Skin epidermis (tissue), 12 donors: ENCODE data around the gene MED16.
"Not testable (repeated sequence)": the region's sequence is repeated elsewhere in the genome, so short reads cannot be mapped to it uniquely, and the experiment has no call there.

Experiments used
- H3K27ac ChIP-seq, 21 experiments: fragments of 200-600 bp; sonication (generic) in 11 of 21; one replicate each; pipeline ENCODE4 v1.5.0; 2020; ENCODE audit warnings: mild to moderate bottlenecking in 3 of 21, inconsistent platforms in 2 of 21, moderate library complexity in 2 of 21
- H3K4me3 ChIP-seq, 7 experiments: fragments of 200-600 bp; sonication (generic) in 2 of 7; one replicate each; pipeline ENCODE4 v1.5.0; 2020; ENCODE audit warnings: inconsistent platforms in 2 of 7, mild to moderate bottlenecking in 2 of 7, moderate library complexity in 1 of 7

Gene MED16

DNA sequence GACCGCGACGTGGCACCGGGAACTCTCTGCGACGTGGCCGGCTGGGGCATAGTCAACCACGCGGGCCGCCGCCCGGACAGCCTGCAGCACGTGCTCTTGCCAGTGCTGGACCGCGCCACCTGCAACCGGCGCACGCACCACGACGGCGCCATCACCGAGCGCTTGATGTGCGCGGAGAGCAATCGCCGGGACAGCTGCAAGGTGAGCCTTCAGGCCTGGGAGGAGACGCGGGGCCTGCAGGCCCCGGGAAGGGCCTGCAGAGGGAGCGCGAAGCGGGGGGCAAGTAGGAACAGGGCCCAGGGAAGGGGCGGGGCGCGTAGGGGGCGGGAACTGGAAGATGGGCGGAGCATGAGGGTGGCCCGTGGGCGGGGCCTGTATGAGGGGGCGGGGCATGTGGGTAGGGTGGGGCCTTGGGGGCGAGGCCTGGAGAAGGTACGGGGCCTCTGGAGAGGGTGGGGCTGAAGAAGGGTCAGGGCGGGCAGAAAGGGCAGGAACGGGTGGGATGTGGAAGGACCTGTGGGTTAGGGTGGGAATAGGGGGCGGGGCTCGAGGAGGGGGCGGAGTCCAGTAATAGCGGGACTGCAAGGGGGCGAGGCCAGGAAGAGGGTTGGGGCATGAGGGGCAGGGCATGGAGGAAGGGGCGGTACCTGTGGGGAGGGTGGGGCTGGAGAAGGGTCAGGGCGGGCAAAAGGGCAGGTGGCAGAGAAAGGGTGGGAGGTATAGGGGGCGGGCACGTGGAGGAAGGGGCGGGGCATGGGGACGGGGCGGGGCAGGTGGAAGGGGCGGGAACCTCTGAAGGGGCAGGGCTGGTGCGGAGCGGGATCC lies 31.0 kb downstream of the MED16 start:
- Histone ChIP-seq H3K27ac (peak overlapping the region in 4 of 21 experiments; percentile 1 to 39 (median 20)), H3K4me3 (peak overlapping the region in 1 of 7 experiments; percentile 28)

DNA sequence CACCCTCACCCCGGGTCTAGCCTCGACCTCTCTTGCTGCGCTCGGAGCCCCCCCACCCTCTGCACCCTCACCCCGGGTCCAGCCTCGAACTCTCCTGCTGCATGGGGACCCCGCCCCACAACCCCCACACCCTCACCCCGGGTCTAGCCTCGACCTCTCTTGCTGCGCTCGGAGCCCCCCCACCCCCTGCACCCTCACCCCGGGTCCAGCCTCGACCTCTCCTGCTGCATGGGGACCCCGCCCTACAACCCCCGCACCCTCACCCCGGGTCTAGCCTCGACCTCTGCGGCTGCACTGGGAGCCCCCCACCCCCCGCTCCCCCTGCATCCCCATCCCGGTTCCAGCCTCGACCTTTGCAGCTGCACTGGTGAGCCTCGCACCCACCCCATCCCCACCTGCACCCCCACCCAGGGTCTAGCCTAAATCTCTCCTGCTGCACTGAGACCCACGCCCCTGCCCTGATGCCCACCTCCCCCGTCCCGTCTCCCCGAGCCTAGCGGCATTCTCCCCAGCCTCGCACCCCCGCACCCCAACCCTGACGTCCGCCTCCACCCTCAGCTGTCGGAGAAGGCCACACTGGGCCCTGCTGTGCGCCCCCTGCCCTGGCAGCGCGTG lies 31.7 kb downstream of the MED16 start:
- H3K27ac ChIP-seq: peak overlapping the region in 6 of 21 experiments; percentile 39 to 88 (median 72)
- peak overlapping the region in 5 of 7 experiments; percentile 22 to 50 (median 40) for H3K4me3 ChIP-seq

DNA sequence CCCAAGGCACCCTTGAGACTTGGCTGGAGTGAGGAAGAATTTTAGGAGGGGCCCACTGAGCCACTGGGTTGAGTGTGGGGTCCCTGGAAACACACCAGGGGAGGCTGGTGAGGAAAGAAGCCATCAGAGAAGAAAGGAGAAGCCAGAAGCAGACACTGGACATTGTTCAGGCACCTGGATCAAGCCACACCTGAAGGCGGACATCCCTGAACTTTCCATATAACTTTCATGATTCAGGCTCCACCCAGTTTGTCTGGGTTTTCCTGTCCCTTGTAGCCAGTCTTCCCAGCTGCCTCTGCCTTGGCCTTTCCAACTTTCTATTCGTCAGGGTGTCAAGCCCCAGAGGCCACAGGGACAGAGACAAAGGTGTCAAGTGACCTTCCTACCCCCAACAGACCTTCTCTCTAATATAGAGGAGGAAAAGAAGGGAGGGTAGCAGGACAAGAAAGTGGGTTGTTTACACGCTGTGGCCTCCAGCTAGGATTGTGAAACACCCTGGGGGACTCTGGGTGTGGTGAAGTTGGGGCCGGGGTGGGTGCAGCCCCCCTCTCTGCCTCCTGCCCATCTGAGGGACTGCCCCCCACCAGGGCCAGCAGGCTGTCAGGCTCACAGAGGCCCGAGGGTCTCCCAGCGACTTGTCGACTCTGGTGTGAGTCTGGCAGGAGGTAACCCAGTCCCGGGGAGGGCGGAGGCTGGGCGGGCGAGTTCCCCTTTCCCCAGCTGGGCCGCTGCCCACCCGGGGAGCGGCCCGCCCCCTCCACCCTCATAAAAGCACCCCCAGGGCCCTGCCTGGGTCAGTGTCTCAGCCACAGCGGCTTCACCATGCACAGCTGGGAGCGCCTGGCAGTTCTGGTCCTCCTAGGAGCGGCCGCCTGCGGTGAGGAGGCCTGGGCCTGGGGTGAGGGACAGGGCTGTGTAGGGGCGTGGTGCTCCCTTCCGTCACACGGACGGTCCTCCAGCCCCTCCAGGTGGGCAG lies 33.8 kb downstream of the MED16 start, which contains the start of gene CFD:
TSS of gene CFD (plus strand) at position 797 of the 976 bp plus-strand sequence. CDS start at position 823, 26 bp downstream.
- Histone ChIP-seq H3K27ac (peak within 1 kb of the TSS in 19 of 21 experiments; percentile 9 to 88 (median 78)), H3K4me3 (peak within 1 kb of the TSS; percentile 22 to 50 (median 36))

DNA sequence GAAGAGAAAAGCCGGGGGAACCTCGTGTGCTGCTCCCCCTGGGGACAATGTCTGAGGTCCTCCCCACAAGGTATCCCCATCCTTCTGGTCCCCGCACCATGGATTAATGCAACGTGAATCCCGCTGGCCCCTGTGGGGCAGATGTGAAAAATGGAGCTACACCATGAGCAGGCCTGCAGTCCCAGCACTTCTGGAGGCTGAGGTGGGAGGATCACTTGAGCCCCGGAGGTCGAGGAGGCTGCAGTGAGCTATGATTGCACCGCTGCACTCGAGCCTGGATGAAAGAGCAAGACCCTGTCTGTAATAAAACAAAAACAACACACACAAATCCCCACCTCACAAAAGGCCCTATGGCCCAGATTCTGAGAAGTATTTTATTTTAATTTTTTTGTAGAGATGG lies 34.7 kb downstream of the MED16 start:
- Histone ChIP-seq H3K27ac (peak overlapping the region in 7 of 21 experiments; percentile 75 to 88 (median 81)), H3K4me3 (no peak overlapping the region)

DNA sequence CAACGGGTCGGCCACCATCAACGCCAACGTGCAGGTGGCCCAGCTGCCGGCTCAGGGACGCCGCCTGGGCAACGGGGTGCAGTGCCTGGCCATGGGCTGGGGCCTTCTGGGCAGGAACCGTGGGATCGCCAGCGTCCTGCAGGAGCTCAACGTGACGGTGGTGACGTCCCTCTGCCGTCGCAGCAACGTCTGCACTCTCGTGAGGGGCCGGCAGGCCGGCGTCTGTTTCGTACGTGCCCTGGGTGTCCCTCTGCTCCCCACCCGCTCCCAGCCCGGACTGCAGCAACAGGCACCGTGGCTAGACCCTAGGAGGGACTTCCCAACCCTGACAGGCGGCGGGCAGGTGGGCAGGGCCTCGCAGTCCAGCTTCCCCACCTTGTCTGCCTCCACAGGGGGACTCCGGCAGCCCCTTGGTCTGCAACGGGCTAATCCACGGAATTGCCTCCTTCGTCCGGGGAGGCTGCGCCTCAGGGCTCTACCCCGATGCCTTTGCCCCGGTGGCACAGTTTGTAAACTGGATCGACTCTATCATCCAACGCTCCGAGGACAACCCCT lies 37.3 kb downstream of the MED16 start:
- Histone ChIP-seq H3K4me3 (no peak overlapping the region), H3K27ac (no peak overlapping the region)

DNA sequence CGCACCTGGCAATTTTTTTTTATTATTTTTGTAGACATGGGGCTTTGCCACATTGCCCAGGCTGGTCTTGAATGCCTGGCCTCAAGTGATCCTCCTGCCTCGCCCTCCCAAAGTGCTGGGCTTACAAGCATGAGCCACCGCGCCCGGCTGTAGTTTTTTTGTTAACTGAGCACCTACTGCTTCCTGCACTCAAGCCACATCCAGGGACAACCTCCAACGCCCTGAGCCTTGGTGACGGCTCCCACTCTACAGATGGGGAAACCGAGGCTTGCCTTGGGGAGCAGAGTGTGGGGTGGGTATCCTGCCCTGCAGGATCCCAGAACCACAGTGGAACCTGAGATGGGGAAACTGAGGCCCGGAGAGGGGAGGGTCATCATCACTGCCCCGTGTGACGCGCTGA lies 37.8 kb downstream of the MED16 start:
- Histone ChIP-seq H3K27ac (no peak overlapping the region), H3K4me3 (no peak overlapping the region)

DNA sequence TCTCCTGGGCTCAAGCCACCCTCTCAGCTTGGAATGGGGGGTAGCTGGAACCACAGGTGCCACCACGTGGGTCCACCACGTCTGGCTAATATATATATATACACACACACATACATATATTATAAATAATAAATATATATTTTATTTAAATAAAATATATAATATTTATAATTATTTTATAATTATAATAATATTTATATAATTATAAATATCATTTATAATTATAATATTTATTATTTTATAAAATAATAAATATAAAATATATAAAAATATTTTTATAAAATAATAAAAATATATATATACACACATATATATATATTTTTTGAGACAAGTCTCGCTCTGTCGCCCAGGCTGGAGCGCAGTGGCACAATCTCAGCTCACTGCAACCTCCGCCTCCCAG lies 38.4 kb downstream of the MED16 start:
- Histone ChIP-seq H3K4me3 (no peak overlapping the region), H3K27ac (no peak overlapping the region)

DNA sequence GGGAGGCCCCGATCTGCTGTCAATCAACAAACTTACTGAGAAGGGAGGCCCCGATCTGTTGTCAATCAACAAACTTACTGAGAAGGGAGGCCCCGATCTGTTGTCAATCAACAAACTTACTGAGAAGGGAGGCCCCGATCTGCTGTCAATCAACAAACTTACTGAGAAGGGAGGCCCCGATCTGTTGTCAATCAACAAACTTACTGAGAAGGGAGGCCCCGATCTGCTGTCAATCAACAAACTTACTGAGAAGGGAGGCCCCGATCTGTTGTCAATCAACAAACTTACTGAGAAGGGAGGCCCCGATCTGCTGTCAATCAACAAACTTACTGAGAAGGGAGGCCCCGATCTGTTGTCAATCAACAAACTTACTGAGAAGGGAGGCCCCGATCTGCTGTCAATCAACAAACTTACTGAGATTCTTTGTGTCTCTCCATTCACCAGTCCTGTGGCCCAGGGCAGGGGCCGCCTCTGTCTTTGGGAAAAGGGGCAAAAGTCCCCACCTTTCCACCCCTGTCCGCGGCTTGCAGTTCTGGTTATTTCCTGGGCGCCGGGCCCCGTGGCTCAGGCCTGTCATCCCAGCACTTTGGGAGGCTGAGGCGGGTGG lies 39.3 kb downstream of the MED16 start:
- not testable (repeated sequence) for H3K4me3 ChIP-seq, H3K27ac ChIP-seq

DNA sequence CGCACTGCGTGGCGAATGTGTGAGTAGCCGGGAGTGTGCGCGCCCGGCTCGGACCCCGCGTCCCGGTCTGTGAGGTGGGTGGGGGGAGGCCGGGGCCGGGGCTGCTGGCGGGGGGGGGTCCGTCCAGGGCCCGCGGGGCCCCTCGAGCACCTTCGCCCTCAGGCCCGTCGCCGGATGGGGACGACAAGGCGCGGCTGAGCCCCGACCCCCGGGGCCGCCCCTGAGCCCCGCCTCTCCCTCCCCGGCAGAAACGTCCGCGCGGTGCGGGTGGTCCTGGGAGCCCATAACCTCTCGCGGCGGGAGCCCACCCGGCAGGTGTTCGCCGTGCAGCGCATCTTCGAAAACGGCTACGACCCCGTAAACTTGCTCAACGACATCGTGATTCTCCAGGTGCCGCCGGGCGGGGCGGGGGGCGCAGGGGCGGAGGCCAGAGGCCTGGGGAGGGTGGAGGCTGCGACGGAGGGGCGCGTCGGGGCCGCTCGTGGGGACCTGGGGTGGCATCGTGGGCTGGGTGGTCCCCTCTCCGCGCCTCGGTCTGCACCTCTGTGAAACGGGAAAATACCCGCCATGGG lies 39.9 kb downstream of the MED16 start:
- H3K27ac ChIP-seq: peak overlapping the region in 2 of 21 experiments; percentile 12 to 16
- no peak overlapping the region for H3K4me3 ChIP-seq

DNA sequence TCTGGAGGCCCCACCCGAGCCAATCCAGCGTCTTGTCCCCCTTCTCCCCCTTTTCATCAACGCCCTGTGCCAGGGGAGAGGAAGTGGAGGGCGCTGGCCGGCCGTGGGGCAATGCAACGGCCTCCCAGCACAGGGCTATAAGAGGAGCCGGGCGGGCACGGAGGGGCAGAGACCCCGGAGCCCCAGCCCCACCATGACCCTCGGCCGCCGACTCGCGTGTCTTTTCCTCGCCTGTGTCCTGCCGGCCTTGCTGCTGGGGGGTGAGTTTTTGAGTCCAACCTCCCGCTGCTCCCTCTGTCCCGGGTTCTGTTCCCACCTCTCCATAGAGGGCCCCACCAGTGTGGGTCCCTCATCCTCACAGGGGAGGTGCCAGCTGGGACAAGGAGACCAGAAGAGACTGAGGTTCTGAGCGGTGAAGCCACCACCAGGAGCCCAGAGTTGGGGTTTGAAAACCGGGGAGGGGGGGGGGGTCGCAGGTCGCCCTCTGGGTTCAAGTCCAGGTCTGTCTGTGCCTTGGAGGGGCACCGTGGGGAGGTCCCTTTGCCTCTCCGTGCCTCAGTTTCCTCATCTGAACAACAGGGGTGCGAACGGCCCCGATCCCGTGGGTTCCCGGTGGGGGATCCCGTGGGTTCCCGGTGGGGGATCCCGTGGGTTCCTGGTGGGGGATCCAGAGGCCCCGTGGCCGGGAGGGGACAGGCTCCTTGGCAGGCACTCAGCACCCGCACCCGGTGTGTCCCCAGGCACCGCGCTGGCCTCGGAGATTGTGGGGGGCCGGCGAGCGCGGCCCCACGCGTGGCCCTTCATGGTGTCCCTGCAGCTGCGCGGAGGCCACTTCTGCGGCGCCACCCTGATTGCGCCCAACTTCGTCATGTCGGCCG lies 40.6 kb downstream of the MED16 start, which contains the start of gene ELANE:
TSS of gene ELANE (plus strand) at position 168 of the 878 bp plus-strand sequence. CDS start at position 194, 26 bp downstream.
- Histone ChIP-seq H3K4me3 (no peak within 1 kb of the TSS), H3K27ac (peak within 1 kb of the TSS in 13 of 21 experiments; percentile 0 to 84 (median 57))

DNA sequence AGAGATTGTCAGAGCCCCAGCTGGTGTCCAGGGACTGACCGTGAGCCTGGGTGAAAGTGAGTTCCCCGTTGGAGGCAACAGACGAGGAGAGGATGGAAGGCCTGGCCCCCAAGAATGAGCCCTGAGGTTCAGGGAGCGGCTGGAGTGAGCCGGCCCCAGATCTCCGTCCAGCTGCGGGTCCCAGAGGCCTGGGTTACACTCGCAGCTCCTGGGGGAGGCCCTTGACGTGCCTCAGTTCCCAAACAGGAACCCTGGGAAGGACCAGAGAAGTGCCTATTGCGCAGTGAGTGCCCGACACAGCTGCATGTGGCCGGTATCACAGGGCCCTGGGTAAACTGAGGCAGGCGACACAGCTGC lies 42.0 kb downstream of the MED16 start:
- Histone ChIP-seq H3K27ac (peak overlapping the region in 20 of 21 experiments; percentile 0 to 84 (median 48)), H3K4me3 (no peak overlapping the region)

DNA sequence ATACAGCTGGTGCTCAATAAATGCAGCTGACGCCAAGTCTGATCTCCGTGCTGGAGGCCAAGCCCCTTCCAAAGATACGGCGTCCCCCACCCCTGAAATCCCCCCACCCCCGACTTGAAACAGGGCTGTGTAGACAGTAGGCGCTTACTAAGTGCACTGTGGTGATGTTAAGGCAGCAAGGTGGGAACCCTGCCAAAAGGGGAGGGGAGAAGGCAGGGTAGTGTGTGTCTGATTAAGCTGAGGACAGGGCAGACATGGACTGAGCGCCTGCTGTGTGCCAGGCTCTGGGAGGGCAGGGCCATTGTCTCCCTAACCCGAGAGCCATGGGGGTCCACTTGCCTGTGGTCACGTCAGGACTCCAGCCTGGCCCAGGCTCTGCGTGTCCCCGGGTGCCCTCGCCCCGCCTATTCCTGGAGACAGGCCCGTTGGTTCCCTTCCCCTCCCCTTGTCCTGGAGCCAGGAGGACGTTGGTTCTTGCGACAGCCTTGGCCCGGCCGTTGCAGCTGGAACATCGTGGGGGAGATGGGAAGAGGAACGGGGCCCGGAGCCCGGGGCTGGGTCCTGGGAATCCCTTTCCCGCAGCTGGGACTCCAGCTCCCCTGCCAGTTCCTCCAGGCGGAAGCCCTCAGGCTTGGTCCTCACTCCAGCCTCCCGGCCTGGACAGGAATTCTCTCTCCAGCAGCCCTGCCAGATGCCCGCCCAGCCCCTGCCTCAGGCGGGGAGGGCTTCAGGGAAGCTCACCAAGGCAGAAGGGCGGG lies 42.6 kb downstream of the MED16 start:
- peak overlapping the region in 20 of 21 experiments; percentile 0 to 84 (median 48) for H3K27ac ChIP-seq
- H3K4me3 ChIP-seq: no peak overlapping the region

DNA sequence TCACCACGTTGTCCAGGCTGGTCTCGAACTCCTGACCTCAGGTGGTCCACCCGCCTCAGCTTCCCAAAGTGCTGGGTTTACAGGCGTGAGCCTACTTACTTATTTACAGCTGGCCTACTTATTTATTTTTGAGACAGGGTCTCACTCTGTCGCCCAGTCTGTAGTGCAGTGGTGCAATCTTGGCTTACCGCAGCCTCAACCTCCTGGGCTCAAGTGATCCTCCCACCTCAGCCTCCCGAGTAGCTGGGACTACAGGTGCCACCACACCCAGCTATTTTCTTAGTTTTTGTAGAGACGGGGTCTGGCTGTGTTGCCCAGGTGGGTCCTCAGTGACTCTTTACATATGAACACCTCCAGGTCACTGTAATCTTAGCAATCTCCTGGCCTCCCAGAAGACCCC lies 43.8 kb downstream of the MED16 start:
- H3K4me3 ChIP-seq: not testable (repeated sequence)
- H3K27ac ChIP-seq: peak overlapping the region in 4 of 21 experiments; percentile 23 to 79 (median 52)

DNA sequence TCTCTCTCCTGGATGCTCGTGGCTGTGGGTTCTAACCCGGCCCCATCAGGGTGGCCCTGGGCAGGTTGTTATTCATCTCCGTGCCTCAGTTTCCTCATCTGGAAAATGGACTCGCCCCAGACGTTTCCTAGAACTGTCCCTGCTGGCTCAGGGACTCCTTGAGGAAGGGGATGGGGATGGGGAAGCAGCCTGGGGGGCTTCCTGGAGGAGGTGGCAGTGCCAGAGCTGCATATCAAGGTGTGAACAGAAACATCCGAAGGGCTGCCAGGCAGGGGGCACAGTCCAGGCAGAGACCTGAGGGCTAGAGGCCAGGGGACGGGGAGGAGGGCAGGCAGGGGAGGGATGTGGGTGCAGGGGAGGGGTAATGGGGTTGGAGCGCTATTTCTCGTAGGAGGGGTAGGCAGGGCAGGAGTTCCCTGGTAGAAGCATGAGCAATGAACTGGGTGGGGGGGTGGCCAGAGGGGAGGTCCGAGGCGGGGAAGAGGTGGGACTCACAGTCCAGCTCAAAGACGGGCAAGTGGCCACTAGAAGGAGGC lies 44.5 kb downstream of the MED16 start:
- H3K27ac ChIP-seq: peak overlapping the region in 8 of 21 experiments; percentile 35 to 79 (median 54)
- no peak overlapping the region for H3K4me3 ChIP-seq

DNA sequence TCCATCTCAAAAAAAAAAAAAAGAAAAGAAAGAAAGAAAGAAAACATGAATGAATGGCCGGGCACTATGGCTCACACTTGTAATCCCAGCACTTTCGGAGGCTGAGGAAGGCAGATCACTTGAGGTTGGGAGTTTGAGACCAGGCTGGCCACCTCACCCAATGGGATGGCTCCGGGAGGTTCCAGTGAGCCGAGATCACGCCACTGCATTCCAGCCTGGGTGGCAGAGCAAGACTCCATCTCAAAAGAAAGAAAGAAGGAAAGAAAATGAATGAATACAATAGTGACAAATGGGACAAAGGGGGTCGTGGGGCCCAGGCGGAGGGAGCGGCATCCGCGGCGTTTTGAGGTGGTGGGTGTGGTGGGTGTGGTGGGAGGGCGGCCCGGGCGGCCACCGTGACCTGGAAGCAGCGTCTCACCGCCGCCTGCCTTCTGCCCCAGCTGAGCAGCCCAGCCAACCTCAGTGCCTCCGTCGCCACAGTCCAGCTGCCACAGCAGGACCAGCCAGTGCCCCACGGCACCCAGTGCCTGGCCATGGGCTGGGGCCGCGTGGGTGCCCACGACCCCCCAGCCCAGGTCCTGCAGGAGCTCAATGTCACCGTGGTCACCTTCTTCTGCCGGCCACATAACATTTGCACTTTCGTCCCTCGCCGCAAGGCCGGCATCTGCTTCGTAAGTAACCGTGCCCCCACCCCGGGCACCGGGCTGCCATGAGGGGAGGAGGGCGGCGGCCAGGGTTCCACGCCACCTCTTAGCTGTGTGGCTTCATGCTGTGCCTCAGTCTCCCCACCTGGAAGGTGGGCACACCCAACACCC lies 47.1 kb downstream of the MED16 start:
- Histone ChIP-seq H3K27ac (no peak overlapping the region), H3K4me3 (no peak overlapping the region)

DNA sequence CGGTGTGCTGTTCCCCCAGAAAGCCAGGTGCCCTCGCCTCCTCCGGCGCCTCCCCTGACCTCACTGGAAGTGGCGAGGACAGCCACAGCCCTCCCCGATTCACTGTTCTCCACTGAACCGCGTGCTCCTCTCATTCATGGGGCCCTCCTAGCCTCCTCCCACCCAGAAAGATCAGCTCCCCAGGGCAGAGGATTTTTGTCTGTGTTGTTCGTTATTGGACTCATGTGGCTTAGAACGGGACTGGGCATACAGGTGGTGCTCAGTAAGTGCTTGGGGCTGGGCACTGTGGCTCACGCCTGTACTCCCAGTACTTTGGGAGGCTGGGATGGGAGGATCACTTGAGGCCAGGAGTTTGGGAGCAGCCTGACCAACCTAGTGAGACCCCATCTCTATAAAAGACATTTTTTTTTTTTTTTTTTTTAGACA lies 48.4 kb downstream of the MED16 start:
- Histone ChIP-seq H3K27ac (no peak overlapping the region), H3K4me3 (no peak overlapping the region)
